Lower lobe of right lung (tissue), 2 donors: ENCODE data around the gene TBX18. TPM values are rescaled to one million over a fixed set of nuclear protein-coding genes. Genes with fewer than 3 reads are reported as not detected.

Experiments
- ATAC-seq, 2 donors: fragments of 200-7000 bp; cut with Tn5 transposase; one replicate each; pipeline ENCODE4 v1.9.1; 2020 to 2022; ENCODE audit warnings: mild to moderate bottlenecking in 2 of 2, moderate library complexity in 2 of 2
- DNase-seq: peaks from one replicate; pipeline ENCODE4 v3.0.0-alpha.2; 2020
- H3K27ac ChIP-seq: fragments of 200-600 bp; one replicate; pipeline ENCODE4 v1.8.0; 2022
- H3K27me3 ChIP-seq: fragments of 200-600 bp; one replicate; pipeline ENCODE4 v1.8.0; 2022; ENCODE audit warnings: low read depth
- H3K36me3 ChIP-seq: fragments of 200-600 bp; one replicate; pipeline ENCODE4 v1.8.0; 2022; ENCODE audit warnings: mild to moderate bottlenecking
- H3K4me1 ChIP-seq: fragments of 200-600 bp; one replicate; pipeline ENCODE4 v1.8.0; 2022
- H3K4me3 ChIP-seq: fragments of 200-600 bp; one replicate; pipeline ENCODE4 v1.8.0; 2022; ENCODE audit warnings: mild to moderate bottlenecking
- H3K9me3 ChIP-seq: fragments of 200-600 bp; one replicate; pipeline ENCODE4 v1.8.0; 2022
- intact Hi-C: fragments of 100-400 bp; cut with DNase I; formaldehyde crosslinking; loops from one replicate; pipeline ENCODE4 v1.11.0; 2022
- total RNA-seq: library from RNA; stranded (reverse); fragmentation: NEBNext Ultra II Directional; extraction: Animal tissue kit (Norgen Biotek cat#: 25700); gene quantifications from one replicate; pipeline ENCODE4 v1.2.1, GENCODE V29; 2021
- TF ChIP-seq, protein P1 (sequence below): fragments of 200-600 bp; IDR thresholded peaks from one replicate; pipeline ENCODE4 v1.8.0; 2022; ENCODE audit warnings: antibody characterized with exemption, mild to moderate bottlenecking
- donor health status: DM: no; HTN: yes; CAD: no; lungs with severe emphysema.

Gene TBX18
- total RNA-seq, 1 donor from 2014 or later = 1.5 TPM

DNA sequence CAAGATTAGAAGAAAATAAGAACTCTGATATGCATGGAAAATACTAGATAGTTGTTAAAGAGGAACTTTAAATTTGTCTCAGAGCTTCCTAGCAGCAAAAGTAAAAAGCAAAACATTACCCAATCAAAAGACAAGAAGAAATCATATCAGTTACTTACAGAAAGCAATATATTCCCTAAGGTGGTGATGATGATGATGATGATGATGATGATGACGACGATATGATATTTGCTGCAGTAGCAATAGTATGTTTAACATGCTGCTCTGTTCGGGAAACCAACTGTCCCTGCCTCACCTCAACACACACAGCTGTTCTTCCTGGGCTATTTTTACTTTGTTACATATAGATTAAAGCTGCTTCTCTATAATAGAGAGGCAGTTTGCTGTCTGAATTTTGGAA lies 12.0 kb upstream of the TBX18 start:
- no peaks in the 10 kb centered on the region for H3K36me3 ChIP-seq
- H3K27me3 ChIP-seq = peaks cover 55% of the 10 kb centered on the region
- H3K4me3 ChIP-seq = no peak overlapping the region
- no peak overlapping the region for H3K27ac ChIP-seq
- DNase-seq = no peak
- no peak for ATAC-seq
- intact Hi-C loops = no loop called here
- H3K4me1 ChIP-seq = peaks cover 17% of the 10 kb centered on the region
- no peaks in the 10 kb centered on the region for H3K9me3 ChIP-seq
- TF ChIP-seq, protein P1, sequence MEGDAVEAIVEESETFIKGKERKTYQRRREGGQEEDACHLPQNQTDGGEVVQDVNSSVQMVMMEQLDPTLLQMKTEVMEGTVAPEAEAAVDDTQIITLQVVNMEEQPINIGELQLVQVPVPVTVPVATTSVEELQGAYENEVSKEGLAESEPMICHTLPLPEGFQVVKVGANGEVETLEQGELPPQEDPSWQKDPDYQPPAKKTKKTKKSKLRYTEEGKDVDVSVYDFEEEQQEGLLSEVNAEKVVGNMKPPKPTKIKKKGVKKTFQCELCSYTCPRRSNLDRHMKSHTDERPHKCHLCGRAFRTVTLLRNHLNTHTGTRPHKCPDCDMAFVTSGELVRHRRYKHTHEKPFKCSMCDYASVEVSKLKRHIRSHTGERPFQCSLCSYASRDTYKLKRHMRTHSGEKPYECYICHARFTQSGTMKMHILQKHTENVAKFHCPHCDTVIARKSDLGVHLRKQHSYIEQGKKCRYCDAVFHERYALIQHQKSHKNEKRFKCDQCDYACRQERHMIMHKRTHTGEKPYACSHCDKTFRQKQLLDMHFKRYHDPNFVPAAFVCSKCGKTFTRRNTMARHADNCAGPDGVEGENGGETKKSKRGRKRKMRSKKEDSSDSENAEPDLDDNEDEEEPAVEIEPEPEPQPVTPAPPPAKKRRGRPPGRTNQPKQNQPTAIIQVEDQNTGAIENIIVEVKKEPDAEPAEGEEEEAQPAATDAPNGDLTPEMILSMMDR = no peak

DNA sequence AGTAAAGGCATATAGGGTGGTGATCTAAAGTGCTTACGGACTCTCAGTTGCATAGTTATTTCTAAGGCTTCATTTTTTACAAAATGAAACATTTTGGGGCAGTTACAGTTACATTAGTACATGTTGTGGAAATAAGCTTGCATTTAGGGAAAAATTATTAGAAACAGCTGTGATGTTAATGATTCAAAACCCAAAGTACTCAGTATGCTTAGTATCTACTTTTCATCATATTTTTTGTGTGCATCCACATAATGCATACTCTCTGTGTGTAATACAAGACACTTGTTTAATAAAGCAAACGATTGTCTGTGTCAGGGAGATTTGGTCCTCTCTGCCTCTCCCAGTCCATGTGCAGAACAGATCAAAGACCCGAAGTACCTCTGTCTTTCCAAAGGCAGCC lies 11.4 kb upstream of the TBX18 start:
- Histone ChIP-seq H3K36me3 (no peaks in the 10 kb centered on the region), H3K9me3 (no peaks in the 10 kb centered on the region), H3K27ac (no peak overlapping the region), H3K4me1 (peaks cover 17% of the 10 kb centered on the region), H3K4me3 (no peak overlapping the region), H3K27me3 (peaks cover 61% of the 10 kb centered on the region)
- intact Hi-C loops = no loop called here
- TF ChIP-seq, protein P1 = no peak
- ATAC-seq (no peak), DNase-seq (no peak)

DNA sequence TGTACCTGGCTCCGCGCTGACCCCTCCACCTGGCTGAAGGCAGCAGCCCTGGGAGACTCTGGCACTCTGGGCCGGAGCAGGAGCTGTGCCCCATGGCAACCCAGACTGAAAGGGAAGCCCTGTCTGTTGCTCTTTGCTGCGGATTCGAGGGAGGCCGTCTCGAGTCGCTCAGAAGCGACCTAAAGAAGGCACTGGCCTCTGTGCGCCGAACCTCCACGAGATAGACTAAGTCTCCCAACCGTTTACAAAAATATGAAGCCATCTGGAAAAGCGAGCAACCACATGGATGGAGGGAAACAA lies 10.5 kb upstream of the TBX18 start:
- intact Hi-C loops = no loop called here
- Histone ChIP-seq H3K27me3 (peaks cover 70% of the 10 kb centered on the region), H3K36me3 (no peaks in the 10 kb centered on the region), H3K27ac (no peak overlapping the region), H3K4me3 (peak overlapping the region; percentile 43), H3K4me1 (peaks cover 17% of the 10 kb centered on the region), H3K9me3 (no peaks in the 10 kb centered on the region)
- ATAC-seq (no peak), DNase-seq (no peak)
- TF ChIP-seq, protein P1 = no peak

DNA sequence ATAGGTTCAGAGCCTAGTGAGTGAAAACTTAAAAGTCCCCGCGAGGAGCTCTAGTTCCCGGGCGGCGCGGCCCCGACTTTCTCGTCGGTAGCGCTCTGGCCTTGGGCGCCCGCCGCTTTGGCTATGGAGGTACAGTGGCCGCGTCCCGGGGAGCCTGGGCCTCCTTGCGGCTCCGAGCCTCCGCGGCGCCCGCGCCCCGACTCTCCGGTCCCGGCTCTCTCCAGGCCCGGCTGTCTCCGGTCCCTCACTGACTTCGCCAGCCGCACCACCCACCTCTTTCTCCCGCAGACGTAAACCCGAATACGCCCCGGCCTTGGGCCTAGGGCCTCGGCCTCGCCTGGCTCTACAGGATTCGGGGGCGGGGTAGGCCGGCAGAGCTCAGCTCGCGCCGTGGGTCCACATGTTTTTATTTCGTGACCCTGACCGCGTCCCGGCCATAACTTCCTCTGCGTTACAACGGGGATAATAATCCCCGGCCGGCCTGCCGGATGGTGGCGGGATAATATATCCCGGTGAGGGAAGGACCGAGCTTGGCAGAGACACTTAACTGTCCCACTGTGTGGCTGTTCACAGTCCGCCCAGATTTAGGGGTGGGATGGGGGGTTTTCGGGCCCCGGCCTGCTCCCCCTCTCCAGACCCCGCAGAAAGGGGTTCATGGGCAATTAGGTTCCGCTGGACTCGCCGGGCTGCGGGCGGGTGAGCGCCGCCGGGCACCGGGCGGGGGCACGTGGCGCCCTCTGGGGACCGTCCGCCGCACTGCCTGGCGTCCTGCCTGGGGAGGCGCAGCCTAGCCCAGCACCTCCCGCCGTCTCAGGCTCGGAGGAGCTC lies 10.0 kb upstream of the TBX18 start:
- intact Hi-C loops = no loop called here
- ATAC-seq = peak; percentile 92 to 93
- Histone ChIP-seq H3K4me3 (peak overlapping the region; percentile 43), H3K27ac (no peak overlapping the region), H3K4me1 (peaks cover 17% of the 10 kb centered on the region), H3K36me3 (no peaks in the 10 kb centered on the region), H3K9me3 (no peaks in the 10 kb centered on the region), H3K27me3 (peaks cover 75% of the 10 kb centered on the region)
- peak; percentile 50 for DNase-seq
- TF ChIP-seq, protein P1 = peak; percentile 57

DNA sequence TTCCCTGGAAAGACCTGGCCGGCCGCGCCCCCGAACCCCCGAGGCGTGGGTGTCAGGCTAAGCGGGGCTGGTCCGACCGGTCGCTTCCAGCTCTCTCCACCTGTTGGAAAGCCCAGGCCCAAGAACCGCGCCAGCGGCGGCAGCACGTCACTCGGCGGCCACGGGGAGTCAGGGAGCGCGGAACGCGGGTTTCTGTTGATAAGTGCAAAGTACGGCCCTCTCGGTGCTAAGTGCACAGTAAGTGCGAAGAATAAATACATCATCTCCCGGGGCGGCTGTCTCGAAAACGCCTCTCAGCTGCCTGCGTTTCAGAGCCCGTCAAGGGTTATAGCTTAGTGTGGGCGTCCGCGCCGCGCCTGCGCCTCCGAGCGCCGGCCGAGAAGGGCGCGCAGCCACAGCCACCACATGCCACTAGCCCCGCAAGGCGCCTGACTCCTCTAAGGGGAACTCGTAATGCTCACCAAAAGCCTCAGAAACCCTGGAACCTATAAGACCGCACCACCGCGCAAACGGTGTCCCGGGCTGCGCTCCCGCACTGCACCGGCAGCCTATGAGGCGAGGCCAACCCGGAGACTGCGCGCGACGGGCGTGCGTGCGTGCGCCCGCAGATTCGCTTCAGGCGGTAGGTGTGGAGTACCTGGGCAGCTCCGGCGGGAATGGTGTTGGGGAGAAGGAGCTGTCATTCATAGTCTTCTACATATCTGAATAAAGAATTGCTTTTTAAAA lies 9.2 kb upstream of the TBX18 start:
- ATAC-seq (peak; percentile 55 to 59), DNase-seq (peak; percentile 45)
- TF ChIP-seq, protein P1 = no peak
- Histone ChIP-seq H3K36me3 (no peaks in the 10 kb centered on the region), H3K4me1 (peaks cover 17% of the 10 kb centered on the region), H3K9me3 (no peaks in the 10 kb centered on the region), H3K27ac (no peak overlapping the region), H3K4me3 (peak overlapping the region; percentile 43), H3K27me3 (peaks cover 83% of the 10 kb centered on the region)
- intact Hi-C loops = no loop called here
